ENCODE data around the gene ARID1B.

The ARID1B gene

DNA sequence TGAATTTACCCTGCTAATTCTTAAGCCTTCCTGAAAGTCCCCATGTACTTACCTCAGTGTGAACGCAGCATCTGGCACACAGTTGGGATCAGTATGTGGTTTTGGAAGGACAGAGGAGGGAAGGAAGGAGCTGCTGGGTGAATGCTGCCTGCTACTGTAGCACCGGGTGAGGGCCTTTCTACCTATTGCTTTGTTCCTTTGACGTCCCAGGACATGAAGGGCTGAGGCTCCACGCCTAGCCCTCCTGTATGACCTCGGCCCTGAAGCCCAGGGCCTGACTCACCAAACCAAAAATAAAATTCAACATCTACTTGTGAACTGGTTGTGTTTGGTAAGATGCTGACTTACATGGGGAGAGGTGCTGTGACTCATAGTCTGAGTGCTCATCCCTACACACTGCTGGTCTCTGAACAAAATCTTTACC, 51.1 kb downstream of the ARID1B start:
- no peak for DNase-seq

GRCh38 chr6:156830126-156830525, 52.9 kb downstream of the ARID1B start:
- DNase-seq, result no peak

DNA sequence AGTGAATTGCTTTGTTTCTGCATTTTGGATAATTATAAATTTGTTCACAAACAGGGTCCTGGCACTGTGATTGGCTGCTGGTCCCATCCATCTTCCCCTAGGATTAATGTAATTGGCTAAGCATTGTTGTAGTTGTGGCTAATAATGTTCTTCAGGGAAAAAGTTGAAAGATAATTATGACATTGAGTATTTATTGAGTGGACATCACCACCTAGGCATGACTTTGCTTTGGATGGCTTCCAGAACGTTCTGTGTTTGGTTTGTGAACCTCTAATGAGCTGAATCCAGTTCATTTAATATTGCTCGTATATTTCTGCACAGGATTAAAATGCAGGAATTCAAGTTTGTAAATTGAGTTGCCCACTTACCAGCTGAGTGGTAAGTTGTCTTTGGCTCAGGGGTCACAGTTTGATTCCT, 55.1 kb downstream of the ARID1B start:
- DNase-seq, result no peak

DNA sequence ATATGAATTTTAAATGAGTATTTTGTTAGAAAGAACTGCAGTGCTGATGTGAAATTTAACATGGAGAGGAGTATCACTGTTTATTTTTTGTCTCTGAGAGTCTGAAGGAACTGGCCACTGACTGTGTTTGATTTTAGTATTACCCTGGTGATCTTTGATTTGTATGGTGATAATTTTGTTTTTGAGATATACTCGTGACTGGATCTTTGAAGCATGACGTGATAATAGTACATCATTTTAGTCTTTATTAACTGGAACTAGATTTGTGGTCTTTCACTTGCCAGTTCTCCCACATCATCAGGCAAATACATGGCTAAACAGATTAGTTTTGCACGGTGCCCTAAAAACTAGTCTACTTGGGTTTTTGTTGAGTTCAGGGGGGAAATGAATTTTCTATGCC, 55.5 kb downstream of the ARID1B start:
- no peak for DNase-seq

DNA sequence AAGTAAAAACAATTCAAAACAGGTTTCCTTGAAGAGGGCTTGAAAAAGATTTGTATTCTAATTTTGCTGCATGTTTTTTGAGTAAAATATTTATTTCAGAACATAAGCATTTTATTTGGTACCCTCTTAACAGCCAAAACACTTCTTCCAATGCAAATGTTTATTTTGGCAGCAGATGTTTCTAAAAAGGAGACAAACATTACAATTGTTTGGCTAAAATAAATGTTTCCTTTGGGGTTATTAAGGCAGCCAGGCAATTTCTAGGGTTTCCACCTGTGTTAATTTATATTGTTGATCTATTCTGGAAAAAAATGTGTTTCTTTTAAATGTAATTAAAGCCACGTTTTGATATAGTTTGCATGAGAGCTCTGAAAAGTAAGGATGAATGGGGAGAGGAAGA, 56.6 kb downstream of the ARID1B start:
- no peak for DNase-seq

GRCh38 chr6:156839129-156839528, 62.0 kb downstream of the ARID1B start:
- DNase-seq, result no peak

- DNase-seq, result no peak
These were observed 62.4 kb downstream of the ARID1B start for GRCh38 chr6:156839591-156840001.

DNA sequence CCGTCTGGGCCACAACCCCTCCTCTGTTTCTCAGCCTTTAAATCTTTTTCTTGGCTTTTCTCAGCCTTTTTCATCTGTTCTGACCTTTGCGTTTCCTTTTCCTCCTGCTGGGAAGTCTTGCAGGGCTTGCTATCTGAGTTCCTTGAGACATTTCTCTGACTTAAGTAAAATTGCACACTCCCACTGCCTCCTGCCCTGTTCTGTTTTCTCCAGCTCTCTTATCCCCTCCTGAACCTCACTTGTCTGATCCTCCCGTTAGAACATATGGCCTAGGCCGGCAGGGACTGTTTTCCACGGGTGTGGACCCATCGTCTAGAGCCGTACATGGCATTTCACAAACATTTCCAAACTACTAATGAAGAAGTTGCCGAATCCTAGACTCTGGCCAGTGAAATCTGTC, 63.0 kb downstream of the ARID1B start:
- DNase-seq, result no peak

DNA sequence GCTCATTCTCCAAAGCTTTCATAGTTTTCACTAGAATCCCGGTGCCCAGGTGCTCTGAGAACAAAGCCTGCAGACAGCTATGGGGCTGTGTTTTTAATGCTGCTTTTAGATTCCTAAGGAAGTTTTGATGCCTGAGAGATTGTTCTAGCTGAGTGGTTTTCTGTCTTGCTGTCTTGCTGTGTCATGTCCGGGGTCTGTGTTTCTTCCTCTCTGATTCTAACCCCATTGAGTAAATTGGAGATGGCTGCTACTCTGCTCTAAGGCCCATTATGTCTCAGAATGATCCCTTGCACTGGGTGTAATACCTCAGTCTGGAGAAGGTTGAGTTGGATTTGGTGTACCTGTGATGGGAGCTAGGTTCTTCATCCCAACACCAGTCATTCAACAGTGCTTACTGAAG, 63.4 kb downstream of the ARID1B start:
- no peak for DNase-seq

GRCh38 chr6:156841508-156841907, 64.3 kb downstream of the ARID1B start:
- no peak for DNase-seq

DNA sequence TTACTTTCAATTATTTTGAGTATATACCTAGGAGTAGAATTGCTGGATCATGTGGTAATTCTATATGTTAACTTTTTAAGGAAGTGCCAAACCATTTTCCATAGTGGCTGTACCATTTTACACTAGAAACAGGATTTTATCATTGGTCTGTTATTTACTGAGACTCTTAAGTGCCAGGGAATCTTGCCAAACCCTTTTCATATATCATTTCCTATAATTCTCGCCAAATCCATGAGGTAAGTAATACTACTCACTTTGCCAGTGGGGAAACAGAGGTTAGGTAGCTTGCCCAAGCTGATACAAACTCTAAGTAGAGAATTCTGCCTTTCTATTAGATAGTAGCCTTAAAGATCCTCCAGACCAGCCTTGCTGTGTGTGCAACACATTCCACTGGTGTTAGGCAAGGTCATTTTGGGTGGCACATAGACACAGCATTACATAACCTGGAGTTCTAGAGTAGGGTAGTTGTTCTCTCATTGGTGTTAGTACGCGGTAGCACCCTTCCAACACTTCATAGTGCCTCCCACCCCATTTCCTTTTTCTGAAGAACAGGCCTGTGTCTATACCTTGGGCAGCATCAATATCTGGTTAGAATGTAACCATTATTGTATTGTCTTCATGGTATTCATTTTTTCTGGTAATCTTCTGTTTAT, 65.5 kb downstream of the ARID1B start:
- no peak for DNase-seq

DNA sequence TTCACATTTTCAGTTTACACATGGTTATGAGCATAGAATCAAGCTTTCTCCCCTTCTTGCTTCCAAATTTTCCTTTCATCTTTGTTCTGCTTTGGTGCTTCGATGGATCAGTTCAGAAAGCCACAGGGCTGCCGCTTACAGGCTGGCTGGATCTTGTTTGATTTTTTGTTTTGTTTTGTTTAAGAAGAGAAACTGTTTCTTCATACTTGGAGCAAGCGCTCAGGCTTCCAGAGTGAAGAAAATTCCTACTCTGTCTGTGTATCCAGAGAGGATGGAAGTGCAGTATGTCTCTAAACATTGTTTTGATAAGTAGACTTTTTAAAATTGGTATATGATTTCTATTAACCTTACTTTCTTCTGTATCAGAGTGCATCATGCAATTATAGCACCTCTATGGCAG, 66.9 kb downstream of the ARID1B start:
- DNase-seq, result no peak

DNA sequence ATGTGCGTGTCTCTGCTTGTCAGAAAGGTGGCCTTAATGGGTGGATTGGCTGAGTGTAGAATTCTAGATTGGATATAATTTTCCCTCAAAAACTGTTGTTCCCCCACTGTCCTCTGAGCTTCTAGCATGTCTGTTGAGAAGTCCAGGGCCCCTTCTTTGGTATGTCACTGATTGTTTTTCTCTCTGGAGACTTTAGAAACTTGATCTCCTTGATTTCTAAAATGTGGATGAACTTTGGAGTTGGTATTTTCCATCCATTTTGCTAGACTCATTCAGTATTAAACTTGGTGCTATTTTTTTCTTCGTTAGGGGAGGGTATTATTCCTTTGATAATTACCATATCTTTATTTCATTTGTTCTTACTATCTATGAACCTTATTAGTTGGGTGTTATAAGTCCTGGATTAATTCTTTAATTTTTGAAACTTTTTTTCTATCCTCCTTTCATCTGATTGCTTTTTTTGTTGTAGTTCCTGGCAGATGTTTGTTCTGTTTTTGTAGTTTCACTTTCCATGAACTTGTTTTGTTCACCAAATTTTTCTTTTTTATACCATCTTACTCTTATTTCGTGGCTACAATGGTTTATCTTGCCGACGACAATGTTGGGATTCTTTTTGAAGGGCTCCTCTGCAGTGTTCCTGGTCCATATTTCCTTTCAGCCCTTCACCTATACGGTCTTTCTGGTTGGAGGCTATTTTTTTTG, 68.4 kb downstream of the ARID1B start:
- no peak for DNase-seq

- DNase-seq, result no peak
These were observed 69.8 kb downstream of the ARID1B start for GRCh38 chr6:156846845-156847599.

DNA sequence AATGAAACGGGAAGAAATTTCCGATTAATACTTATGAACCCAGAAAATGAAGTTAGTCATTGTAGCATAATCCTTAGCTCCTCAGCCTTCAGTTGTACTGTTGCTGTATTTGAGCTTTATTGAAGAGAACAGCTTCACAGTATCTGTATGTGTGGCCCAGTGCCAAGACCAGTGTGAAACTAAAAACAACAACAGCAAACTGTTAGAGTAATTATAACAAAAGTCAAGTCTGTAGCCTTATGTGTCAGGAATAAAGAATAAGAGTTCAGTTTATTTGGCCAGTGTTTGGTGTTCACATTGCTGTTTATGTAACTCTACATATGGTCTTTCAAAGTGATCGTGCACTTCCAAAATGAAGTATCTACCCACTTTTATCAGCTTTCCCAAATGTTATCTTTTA, 70.9 kb downstream of the ARID1B start:
- no peak for DNase-seq

- DNase-seq, result no peak
These were observed 71.4 kb downstream of the ARID1B start for GRCh38 chr6:156848533-156848932.

GRCh38 chr6:156849806-156850205, 72.6 kb downstream of the ARID1B start:
- DNase-seq, result no peak

GRCh38 chr6:156850353-156850752, 73.2 kb downstream of the ARID1B start:
- DNase-seq, result no peak

- DNase-seq, result no peak
These were observed 74.3 kb downstream of the ARID1B start for GRCh38 chr6:156851454-156851921.

GRCh38 chr6:156852147-156852857, 75.1 kb downstream of the ARID1B start:
- DNase-seq, result no peak

- no peak for DNase-seq
These were observed 75.7 kb downstream of the ARID1B start for GRCh38 chr6:156852858-156853216.

- no peak for DNase-seq
These were observed 76.6 kb downstream of the ARID1B start for GRCh38 chr6:156853733-156854132.

GRCh38 chr6:156854466-156855161, 77.4 kb downstream of the ARID1B start:
- no peak for DNase-seq
